Measurements from ENCODE around the gene SMIM35. TPM values are rescaled to one million over a fixed set of nuclear protein-coding genes. Genes with fewer than 3 reads are reported as not detected.

The SMIM35 gene
- total RNA-seq, 1 experiment from 2014 or later = not detected

GRCh38 chr11:117960406-117960805, 126.4 kb downstream of the SMIM35 start:
- DNase-seq (ENCODE audit: low spot score) = no peak

GRCh38 chr11:117959438-117960149, 127.2 kb downstream of the SMIM35 start:
- no peak for DNase-seq (ENCODE audit: low spot score)

- DNase-seq (ENCODE audit: low spot score) = no peak
These were observed 127.8 kb downstream of the SMIM35 start for GRCh38 chr11:117958949-117959348.

Other genes with a start within 250 kb of the SMIM35 start
- gene FXYD6, start 210.3 kb downstream of the SMIM35 start, total RNA-seq (2014; rRNA removed; shearing (Covaris generic)) = not detected in 2 replicates
- 2.8 and 3.1 TPM in 2 replicates for gene TMPRSS13, start 157.6 kb downstream of the SMIM35 start, total RNA-seq (2014; rRNA removed; shearing (Covaris generic))
- 0.21 TPM in 1 of 2 replicates, not detected in the other for gene IL10RA, start 100.6 kb downstream of the SMIM35 start, total RNA-seq (2014; rRNA removed; shearing (Covaris generic))
- 152 and 157 TPM in 2 replicates for gene TMPRSS4, start 9.9 kb downstream of the SMIM35 start, total RNA-seq (2014; rRNA removed; shearing (Covaris generic))
- not detected in 2 replicates for gene SCN4B, start 65.9 kb upstream of the SMIM35 start, total RNA-seq (2014; rRNA removed; shearing (Covaris generic))
- gene SCN2B, start 89.7 kb upstream of the SMIM35 start, total RNA-seq (2014; rRNA removed; shearing (Covaris generic)) = not detected in 2 replicates
- gene JAML, start 138.0 kb upstream of the SMIM35 start, total RNA-seq (2014; rRNA removed; shearing (Covaris generic)) = 0.10 TPM in 1 of 2 replicates, not detected in the other
- 11.1 and 11.7 TPM in 2 replicates for gene MPZL3, start 165.4 kb upstream of the SMIM35 start, total RNA-seq (2014; rRNA removed; shearing (Covaris generic))
- gene MPZL2, start 177.3 kb upstream of the SMIM35 start, total RNA-seq (2014; rRNA removed; shearing (Covaris generic)) = 24.3 and 30.4 TPM in 2 replicates
- not detected in 2 replicates for gene CD3E, start 217.8 kb upstream of the SMIM35 start, total RNA-seq (2014; rRNA removed; shearing (Covaris generic))